ENCODE measurements around the gene GNAL.
A peak's percentile ranks its signal among the peaks of the same experiment; 100 is the strongest.

The GNAL gene

DNA sequence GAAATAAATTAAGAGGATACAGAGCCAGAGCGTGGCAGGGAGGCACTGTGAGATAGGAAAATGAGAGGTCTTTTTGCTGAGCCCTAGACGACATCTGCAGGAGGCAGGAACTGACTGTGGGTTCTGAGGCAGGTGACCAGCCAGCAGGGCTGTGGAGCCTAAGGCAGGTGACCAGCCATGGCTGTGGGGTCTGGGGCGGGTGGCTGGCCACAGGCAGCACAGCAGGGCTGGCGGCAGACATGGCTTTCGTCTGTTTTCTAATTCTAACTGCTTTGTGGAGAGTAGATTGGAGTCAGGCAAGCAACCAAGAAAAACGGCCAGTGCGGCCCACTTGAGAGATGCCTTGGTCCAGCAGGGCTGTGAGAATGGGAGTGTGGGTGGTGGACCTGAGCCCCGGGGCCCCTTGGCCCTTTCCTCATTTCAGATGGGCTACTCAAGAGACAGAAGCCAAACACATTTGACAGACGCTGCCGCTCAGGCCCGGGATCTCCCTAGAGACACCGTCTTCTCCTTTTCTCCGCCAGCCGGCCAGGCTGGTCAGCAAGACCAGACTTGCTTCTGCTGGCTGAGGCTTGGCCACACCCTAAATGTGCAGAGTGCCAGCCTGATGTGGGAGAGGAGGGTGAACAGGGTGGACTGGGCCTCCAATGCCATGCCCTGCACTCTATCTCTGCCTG lies 19.7 kb upstream of the GNAL start:
- no peak overlapping the region for H3K4me3 ChIP-seq (ENCODE audit: low read length)
- H3K27me3 ChIP-seq (ENCODE audit: control insufficient read depth, insufficient read depth, low read length) = peaks cover 69% of the 10 kb centered on the region
- no peaks in the 10 kb centered on the region for H3K4me1 ChIP-seq (ENCODE audit: control insufficient read depth, insufficient read depth, low read length)
- H3K9ac ChIP-seq (ENCODE audit: low read depth, low read length) = no peak overlapping the region
- H3K4me2 ChIP-seq (ENCODE audit: low read length) = no peak overlapping the region
- H3K36me3 ChIP-seq (ENCODE audit: insufficient read depth, low read length) = no peaks in the 10 kb centered on the region
- H3K9me3 ChIP-seq (replicated peaks; ENCODE audit: low read length) = no peaks in the 10 kb centered on the region

DNA sequence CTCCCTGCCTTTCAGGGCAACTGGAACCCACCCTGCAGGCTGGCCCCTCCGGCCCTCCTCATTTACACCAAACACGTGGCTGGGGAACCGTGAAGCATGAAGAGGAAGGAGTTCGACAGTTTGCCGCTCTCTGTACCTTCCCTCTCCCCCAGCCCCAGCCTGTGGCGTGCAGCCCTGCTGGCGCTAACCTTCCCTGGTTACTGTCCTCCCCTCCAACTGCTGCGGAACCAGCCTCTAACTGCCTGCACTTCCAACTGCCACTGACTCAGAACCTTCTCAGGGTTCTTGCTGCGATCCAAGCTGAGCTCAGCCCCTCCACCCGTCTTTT lies 19.2 kb upstream of the GNAL start:
- Histone ChIP-seq H3K4me2 (ENCODE audit: low read length) (no peak overlapping the region), H3K4me1 (ENCODE audit: control insufficient read depth, insufficient read depth, low read length) (no peaks in the 10 kb centered on the region), H3K9ac (ENCODE audit: low read depth, low read length) (no peak overlapping the region)

DNA sequence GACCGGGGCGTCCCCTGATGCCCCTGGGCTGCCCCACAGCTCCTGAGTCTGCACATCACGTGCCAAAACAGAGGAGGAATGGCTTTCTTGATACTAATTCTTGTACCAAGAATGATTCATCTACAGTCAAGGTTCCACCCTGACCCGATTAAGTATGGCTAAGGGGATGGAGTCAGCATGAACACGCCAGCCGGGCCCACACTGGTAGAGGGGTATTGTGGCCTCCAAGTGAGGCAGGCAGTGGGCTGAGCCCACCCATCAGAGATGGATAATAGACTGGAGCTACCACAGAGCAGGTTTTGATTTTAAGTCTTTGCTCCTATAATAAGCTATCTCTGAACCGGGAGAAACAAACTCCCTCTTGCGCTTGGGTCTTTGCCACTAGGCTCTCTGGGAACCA lies 17.9 kb upstream of the GNAL start:
- no peaks in the 10 kb centered on the region for H3K9me3 ChIP-seq (replicated peaks; ENCODE audit: low read length)
- H3K27me3 ChIP-seq (ENCODE audit: control insufficient read depth, insufficient read depth, low read length) = peaks cover 61% of the 10 kb centered on the region
- H3K36me3 ChIP-seq (ENCODE audit: insufficient read depth, low read length) = no peaks in the 10 kb centered on the region
- no peak overlapping the region for H3K4me2 ChIP-seq (ENCODE audit: low read length)
- no peaks in the 10 kb centered on the region for H3K4me1 ChIP-seq (ENCODE audit: control insufficient read depth, insufficient read depth, low read length)
- no peak overlapping the region for H3K4me3 ChIP-seq (ENCODE audit: low read length)
- H3K9ac ChIP-seq (ENCODE audit: low read depth, low read length) = no peak overlapping the region

More for the DNA sequence above, 19.2 kb upstream of the GNAL start:
- no peaks in the 10 kb centered on the region for H3K9me3 ChIP-seq (replicated peaks; ENCODE audit: low read length)
- peaks cover 68% of the 10 kb centered on the region for H3K27me3 ChIP-seq (ENCODE audit: control insufficient read depth, insufficient read depth, low read length)
- no peak overlapping the region for H3K4me3 ChIP-seq (ENCODE audit: low read length)
- H3K36me3 ChIP-seq (ENCODE audit: insufficient read depth, low read length) = no peaks in the 10 kb centered on the region

DNA sequence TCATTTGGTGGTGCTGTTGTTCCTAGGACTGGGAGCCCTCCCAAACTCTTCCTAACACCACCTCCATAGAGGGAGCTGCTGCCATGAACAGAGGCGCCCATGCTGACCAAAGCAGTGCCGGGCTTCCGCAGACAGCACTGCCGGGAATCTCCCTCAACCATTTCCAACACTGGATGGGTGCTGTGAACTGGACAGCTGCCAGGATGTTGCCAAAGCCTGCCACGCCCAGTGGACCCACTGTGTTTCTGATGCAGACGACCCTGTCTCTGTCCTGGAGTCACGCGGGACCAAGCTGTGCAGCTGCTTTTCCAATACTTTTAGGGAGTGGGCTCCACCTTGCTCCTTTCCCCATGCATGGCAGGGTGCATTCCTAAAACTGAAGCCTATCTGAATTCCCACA lies 16.9 kb upstream of the GNAL start:
- no peak overlapping the region for H3K4me3 ChIP-seq (ENCODE audit: low read length)
- H3K4me1 ChIP-seq (ENCODE audit: control insufficient read depth, insufficient read depth, low read length) = no peaks in the 10 kb centered on the region
- peaks cover 56% of the 10 kb centered on the region for H3K27me3 ChIP-seq (ENCODE audit: control insufficient read depth, insufficient read depth, low read length)
- no peaks in the 10 kb centered on the region for H3K36me3 ChIP-seq (ENCODE audit: insufficient read depth, low read length)
- H3K4me2 ChIP-seq (ENCODE audit: low read length) = no peak overlapping the region
- H3K9ac ChIP-seq (ENCODE audit: low read depth, low read length) = no peak overlapping the region
- H3K9me3 ChIP-seq (replicated peaks; ENCODE audit: low read length) = no peaks in the 10 kb centered on the region

DNA sequence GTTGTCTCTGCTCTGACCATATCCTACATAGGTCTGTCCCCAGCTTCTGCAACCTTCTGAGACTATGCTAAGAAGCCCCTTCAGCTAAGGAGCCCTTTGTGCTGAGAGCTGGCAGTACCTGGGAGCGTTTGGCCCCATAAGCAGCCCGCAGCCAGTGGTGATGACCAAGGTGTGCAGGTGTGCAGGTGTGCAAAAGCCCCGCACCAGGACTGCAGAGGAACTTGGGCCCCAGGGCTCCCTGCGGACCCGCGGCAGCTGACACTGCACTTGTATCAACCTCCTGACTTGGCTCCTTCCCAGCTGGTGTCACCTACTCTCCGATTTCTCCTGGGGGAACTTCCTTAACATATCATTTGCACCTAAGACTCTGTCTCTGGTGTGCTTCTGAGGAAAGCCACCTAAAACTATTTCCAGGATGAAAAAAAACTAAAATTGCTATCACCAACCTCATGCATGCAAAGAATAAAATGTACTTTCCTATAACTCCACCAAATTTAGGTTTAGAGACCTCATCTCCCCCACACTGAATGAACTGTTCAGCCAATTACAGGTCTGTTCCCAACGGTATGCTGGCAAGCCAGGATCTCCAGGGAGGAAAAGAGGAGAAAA lies 16.1 kb upstream of the GNAL start:
- H3K27me3 ChIP-seq (ENCODE audit: control insufficient read depth, insufficient read depth, low read length) = peaks cover 50% of the 10 kb centered on the region
- no peaks in the 10 kb centered on the region for H3K4me1 ChIP-seq (ENCODE audit: control insufficient read depth, insufficient read depth, low read length)
- H3K9me3 ChIP-seq (replicated peaks; ENCODE audit: low read length) = no peaks in the 10 kb centered on the region
- H3K9ac ChIP-seq (ENCODE audit: low read depth, low read length) = no peak overlapping the region
- no peak overlapping the region for H3K4me2 ChIP-seq (ENCODE audit: low read length)
- H3K4me3 ChIP-seq (ENCODE audit: low read length) = no peak overlapping the region
- no peaks in the 10 kb centered on the region for H3K36me3 ChIP-seq (ENCODE audit: insufficient read depth, low read length)

DNA sequence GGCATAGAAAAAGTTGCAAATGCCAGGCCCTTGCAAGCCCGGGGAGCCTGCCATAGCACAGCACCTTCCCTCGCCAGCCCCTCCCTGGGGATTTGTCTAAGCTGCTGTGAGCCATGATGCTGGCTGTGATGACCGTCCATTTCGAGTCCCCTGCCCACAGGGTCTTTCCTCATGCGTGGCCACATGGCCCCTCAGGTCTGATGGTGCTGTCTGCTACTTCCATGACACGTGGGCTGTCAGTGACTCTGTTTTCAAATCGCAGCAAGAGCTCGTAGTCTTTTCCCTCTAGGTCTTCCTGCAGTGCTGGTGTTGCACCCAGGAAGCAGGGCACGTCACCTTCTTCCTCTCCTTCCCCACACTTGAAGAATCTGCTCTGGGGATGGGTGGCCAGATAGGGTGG lies 15.5 kb upstream of the GNAL start:
- Histone ChIP-seq H3K9me3 (replicated peaks; ENCODE audit: low read length) (no peaks in the 10 kb centered on the region), H3K9ac (ENCODE audit: low read depth, low read length) (no peak overlapping the region), H3K27me3 (ENCODE audit: control insufficient read depth, insufficient read depth, low read length) (peaks cover 50% of the 10 kb centered on the region), H3K4me2 (ENCODE audit: low read length) (no peak overlapping the region), H3K4me3 (ENCODE audit: low read length) (no peak overlapping the region), H3K4me1 (ENCODE audit: control insufficient read depth, insufficient read depth, low read length) (no peaks in the 10 kb centered on the region), H3K36me3 (ENCODE audit: insufficient read depth, low read length) (no peaks in the 10 kb centered on the region)

DNA sequence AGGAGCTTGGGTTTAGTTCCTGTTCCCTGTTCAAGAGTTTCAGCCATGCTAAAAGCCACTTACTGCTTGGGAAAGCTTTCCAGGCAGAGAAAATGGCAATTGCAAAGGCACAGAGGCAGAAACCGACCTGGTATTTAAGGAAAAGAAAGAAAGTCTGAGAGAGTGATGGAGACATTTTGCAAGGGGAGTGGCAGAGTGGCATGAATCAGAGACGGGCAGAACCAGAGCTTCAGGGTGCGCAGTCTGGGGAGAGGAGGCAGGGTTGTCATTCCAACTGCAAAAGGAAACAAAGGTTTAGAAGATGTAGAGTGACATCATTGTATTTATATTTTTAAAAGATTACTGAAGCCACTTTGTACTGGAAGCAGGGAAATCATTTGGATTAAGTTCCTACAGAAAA lies 14.9 kb upstream of the GNAL start:
- Histone ChIP-seq H3K4me2 (ENCODE audit: low read length) (no peak overlapping the region), H3K9ac (ENCODE audit: low read depth, low read length) (no peak overlapping the region), H3K4me3 (ENCODE audit: low read length) (no peak overlapping the region), H3K27me3 (ENCODE audit: control insufficient read depth, insufficient read depth, low read length) (peaks cover 46% of the 10 kb centered on the region), H3K9me3 (replicated peaks; ENCODE audit: low read length) (no peaks in the 10 kb centered on the region), H3K4me1 (ENCODE audit: control insufficient read depth, insufficient read depth, low read length) (no peaks in the 10 kb centered on the region), H3K36me3 (ENCODE audit: insufficient read depth, low read length) (no peaks in the 10 kb centered on the region)

DNA sequence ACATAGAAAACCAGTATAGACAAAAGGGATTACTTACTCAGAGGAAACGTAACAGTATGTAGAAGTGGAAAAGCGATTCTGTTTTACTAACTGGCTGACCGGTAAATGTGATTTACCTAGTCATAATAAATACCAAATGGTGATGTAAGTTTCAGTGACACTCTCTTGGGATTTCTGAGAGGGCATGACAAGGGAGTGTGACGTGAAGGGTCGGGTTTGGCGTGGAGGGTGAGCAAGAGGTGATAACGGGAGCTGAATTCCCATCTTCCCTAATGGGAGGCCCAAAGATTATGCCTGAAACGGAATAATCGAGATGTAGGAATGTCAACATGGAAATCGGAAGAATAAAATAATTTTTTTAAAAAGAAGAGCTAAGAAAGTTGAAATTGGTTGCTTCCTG lies 12.7 kb upstream of the GNAL start:
- H3K4me1 ChIP-seq (ENCODE audit: control insufficient read depth, insufficient read depth, low read length) = no peaks in the 10 kb centered on the region
- H3K36me3 ChIP-seq (ENCODE audit: insufficient read depth, low read length) = no peaks in the 10 kb centered on the region
- H3K4me2 ChIP-seq (ENCODE audit: low read length) = no peak overlapping the region
- no peak overlapping the region for H3K9ac ChIP-seq (ENCODE audit: low read depth, low read length)
- H3K4me3 ChIP-seq (ENCODE audit: low read length) = no peak overlapping the region
- no peaks in the 10 kb centered on the region for H3K9me3 ChIP-seq (replicated peaks; ENCODE audit: low read length)
- H3K27me3 ChIP-seq (ENCODE audit: control insufficient read depth, insufficient read depth, low read length) = peaks cover 44% of the 10 kb centered on the region

DNA sequence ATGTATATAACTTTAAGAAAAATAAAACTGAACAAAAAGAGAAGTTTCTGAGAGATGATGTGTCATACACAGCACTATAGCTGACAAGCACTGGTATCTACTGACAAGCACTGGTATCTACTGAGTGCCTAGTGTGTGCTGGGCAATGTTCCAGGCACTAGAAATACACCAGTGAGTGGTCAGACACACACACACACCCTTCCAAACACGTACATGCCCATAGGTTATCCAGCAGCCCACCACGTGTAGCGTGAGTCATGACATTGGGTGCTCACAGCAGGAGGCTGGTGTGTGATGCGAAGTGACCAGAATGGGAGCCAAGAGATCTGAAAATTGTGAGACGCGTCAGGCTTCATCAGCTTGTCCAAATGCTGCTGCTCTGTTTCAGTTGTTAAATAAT lies 12.2 kb upstream of the GNAL start:
- H3K36me3 ChIP-seq (ENCODE audit: insufficient read depth, low read length) = no peaks in the 10 kb centered on the region
- no peak overlapping the region for H3K4me3 ChIP-seq (ENCODE audit: low read length)
- H3K27me3 ChIP-seq (ENCODE audit: control insufficient read depth, insufficient read depth, low read length) = peaks cover 49% of the 10 kb centered on the region
- H3K4me1 ChIP-seq (ENCODE audit: control insufficient read depth, insufficient read depth, low read length) = no peaks in the 10 kb centered on the region
- H3K4me2 ChIP-seq (ENCODE audit: low read length) = no peak overlapping the region
- no peak overlapping the region for H3K9ac ChIP-seq (ENCODE audit: low read depth, low read length)
- no peaks in the 10 kb centered on the region for H3K9me3 ChIP-seq (replicated peaks; ENCODE audit: low read length)

DNA sequence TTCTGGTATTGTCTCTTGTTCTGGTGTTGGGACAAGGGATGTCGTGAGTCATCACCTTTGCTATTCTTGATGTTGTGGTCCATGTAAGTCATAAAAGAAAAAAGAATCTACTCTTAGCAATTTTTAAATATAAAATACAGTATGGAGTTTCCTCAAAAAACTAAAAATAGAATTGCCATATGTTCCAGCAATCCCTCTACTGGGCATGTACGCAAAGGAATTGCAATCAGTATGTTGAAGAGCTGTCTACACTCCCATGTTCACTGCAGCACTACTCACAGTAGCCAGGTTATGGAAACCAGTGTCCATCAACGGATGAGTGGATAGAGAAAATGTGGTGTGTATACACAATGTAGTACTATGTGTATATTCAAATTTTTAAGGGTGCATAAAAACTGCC lies 10.9 kb upstream of the GNAL start:
- Histone ChIP-seq H3K9ac (ENCODE audit: low read depth, low read length) (no peak overlapping the region), H3K4me3 (ENCODE audit: low read length) (no peak overlapping the region), H3K36me3 (ENCODE audit: insufficient read depth, low read length) (no peaks in the 10 kb centered on the region), H3K4me1 (ENCODE audit: control insufficient read depth, insufficient read depth, low read length) (no peaks in the 10 kb centered on the region), H3K4me2 (ENCODE audit: low read length) (no peak overlapping the region), H3K9me3 (replicated peaks; ENCODE audit: low read length) (no peaks in the 10 kb centered on the region), H3K27me3 (ENCODE audit: control insufficient read depth, insufficient read depth, low read length) (peaks cover 58% of the 10 kb centered on the region)

DNA sequence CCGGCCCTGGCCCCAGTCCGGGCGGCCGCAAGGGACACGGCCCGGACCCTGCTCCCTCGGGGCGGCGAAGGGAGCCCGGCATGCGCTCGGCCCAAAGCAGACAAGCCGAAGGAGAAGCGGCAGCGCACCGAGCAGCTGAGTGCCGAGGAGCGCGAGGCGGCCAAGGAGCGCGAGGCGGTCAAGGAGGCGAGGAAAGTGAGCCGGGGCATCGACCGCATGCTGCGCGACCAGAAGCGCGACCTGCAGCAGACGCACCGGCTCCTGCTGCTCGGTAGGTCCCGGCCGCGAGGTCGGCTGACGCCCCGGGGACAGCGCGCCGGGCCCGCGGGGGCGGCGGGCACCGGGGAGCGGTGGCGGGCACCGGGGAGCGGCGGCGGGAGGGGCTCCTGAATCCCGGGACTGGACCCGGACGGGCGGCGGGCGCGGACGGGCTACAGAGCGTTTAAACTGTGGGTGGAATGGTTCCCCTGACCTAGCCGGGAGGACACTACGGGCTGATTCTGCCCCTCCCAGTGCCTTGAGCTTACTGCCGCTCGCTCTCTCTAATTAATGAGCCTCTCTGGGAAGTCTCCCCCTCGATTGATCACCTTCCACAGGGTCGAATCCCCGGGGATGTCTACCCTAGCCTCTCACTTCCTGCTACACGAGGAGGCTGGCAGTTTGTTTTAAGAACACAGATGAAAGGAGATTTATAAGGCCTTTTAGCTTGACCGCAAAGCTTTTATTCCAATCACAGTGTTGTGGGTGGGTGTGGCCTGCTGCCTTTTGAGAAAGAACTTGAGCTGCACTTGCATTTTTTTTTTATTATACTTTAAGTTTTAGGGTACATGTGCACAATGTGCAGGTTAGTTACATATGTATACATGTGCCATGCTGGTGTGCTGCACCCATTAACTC lies 853 bp downstream of the GNAL start:
- Histone ChIP-seq H3K4me1 (ENCODE audit: control insufficient read depth, insufficient read depth, low read length) (peaks cover 11% of the 10 kb centered on the region), H3K9me3 (replicated peaks; ENCODE audit: low read length) (no peaks in the 10 kb centered on the region), H3K27me3 (ENCODE audit: control insufficient read depth, insufficient read depth, low read length) (peaks cover 17% of the 10 kb centered on the region), H3K4me2 (ENCODE audit: low read length) (peak overlapping the region; percentile 85), H3K9ac (ENCODE audit: low read depth, low read length) (no peak overlapping the region), H3K36me3 (ENCODE audit: insufficient read depth, low read length) (no peaks in the 10 kb centered on the region), H3K4me3 (ENCODE audit: low read length) (peak overlapping the region; percentile 70)

Measured in skeletal muscle satellite cell (primary cell).